GM12878 (cell line): Measurements from ENCODE around the gene POLR3A. TPM values are rescaled to one million over a fixed set of nuclear protein-coding genes. Genes with fewer than 3 reads are reported as not detected.

Experiments used
- ATAC-seq: fragments of 200-7000 bp; cut with Tn5 transposase; 3 replicates; pipeline ENCODE4 v1.9.1; 2020; ENCODE audit warnings: mild to moderate bottlenecking, moderate library complexity
- BruUV-seq: library from RNA; stranded (reverse); fragments of 400-500 nt; replicated peaks from 2 replicates; lab custom pipeline; 2021; lab: Mats Ljungman, UMichigan
- CTCF ChIA-PET: fragments of 300-600 bp; sonication (Branson Sonifier 250); formaldehyde crosslinking; extraction: SDS; loops from one replicate; lab custom pipeline; 2021; ENCODE audit warnings: inconsistent platforms; lab: Yijun Ruan, JAX
- POLR2A ChIA-PET: fragments of 350-600 bp; formaldehyde crosslinking; extraction: SDS; loops from one replicate; lab custom pipeline; 2021; ENCODE audit warnings: inconsistent platforms; lab: Charles Lee
- RAD21 ChIA-PET: fragments of 300-600 bp; sonication (Branson Sonifier 250); formaldehyde crosslinking; loops from one replicate; lab custom pipeline; 2023; ENCODE audit warnings: antibody characterized with exemption; ENCODE audit not compliant: unreplicated experiment; lab: Charles Lee
- SMC1A ChIA-PET: fragments of 300-600 bp; sonication (Branson Sonifier 250); formaldehyde crosslinking; loops from one replicate; lab custom pipeline; 2023; ENCODE audit not compliant: unreplicated experiment, uncharacterized antibody; lab: Charles Lee
- DNase-seq: peaks from one replicate; pipeline ENCODE4 v3.0.0-alpha.2; 2011; ENCODE audit warnings: low read depth, low spot score
- FAIRE-seq: peaks from 3 replicates; lab custom pipeline; 2011; peaks lifted over from hg19 to GRCh38; lab: Jason Lieb, UNC
- H2AFZ ChIP-seq: 2 replicates; pipeline ENCODE4 v1.6.0; 2011; ENCODE audit warnings: low read depth, low read length, control low read depth; ENCODE audit not compliant: control insufficient read depth
- H3K27ac ChIP-seq: 2 replicates; pipeline ENCODE4 v1.5.1; 2011; ENCODE audit warnings: control low read depth; ENCODE audit not compliant: control insufficient read depth, insufficient read depth
- H3K27me3 ChIP-seq, 2 experiments: replicated peaks in 1 of 2; 2 replicates each; pipeline versions ENCODE4 v1.6.0 to v1.6.1; 2011; ENCODE audit warnings: low read length in 1 of 2; ENCODE audit not compliant: control insufficient read depth in 2 of 2, insufficient read depth in 2 of 2
- H3K36me3 ChIP-seq, 2 experiments: 2 replicates each; pipeline ENCODE4 v1.5.1; 2011; ENCODE audit warnings: low read length in 1 of 2; ENCODE audit not compliant: control insufficient read depth in 2 of 2, insufficient read depth in 2 of 2
- H3K4me1 ChIP-seq: 2 replicates; pipeline ENCODE4 v1.6.1; 2011; ENCODE audit warnings: mild to moderate bottlenecking, low read length, moderate library complexity, mixed read lengths; ENCODE audit not compliant: control insufficient read depth, insufficient read depth
- H3K4me2 ChIP-seq: 2 replicates; pipeline ENCODE4 v1.6.0; 2011; ENCODE audit warnings: control low read depth; ENCODE audit not compliant: control insufficient read depth, insufficient read depth
- H3K4me3 ChIP-seq: fragments of 200-600 bp; sonication (generic); 2 replicates; pipeline ENCODE4 v1.5.1; 2016
- H3K79me2 ChIP-seq: 2 replicates; pipeline ENCODE4 v1.6.0; 2011; ENCODE audit warnings: low read length; ENCODE audit not compliant: control insufficient read depth, insufficient read depth
- H3K9ac ChIP-seq: 2 replicates; pipeline ENCODE4 v1.8.0; 2011; ENCODE audit warnings: low read length, control low read depth, mixed read lengths; ENCODE audit not compliant: control insufficient read depth, insufficient read depth
- H3K9me3 ChIP-seq: replicated peaks from 3 replicates; pipeline ENCODE4 v1.5.1; 2011; ENCODE audit warnings: mild to moderate bottlenecking, low read length; ENCODE audit not compliant: control insufficient read depth, insufficient read depth
- H4K20me1 ChIP-seq: 2 replicates; pipeline ENCODE4 v1.6.0; 2011; ENCODE audit not compliant: control insufficient read depth, insufficient read depth
- EED ChIP-seq: sonication (generic); IDR thresholded peaks from 2 replicates; pipeline ENCODE4 v1.6.1; 2016; ENCODE audit warnings: antibody characterized with exemption, low read depth
- GABPA ChIP-seq: IDR thresholded peaks from 2 replicates; pipeline ENCODE4 v1.6.1; 2014; ENCODE audit warnings: antibody characterized with exemption, low read depth, mild to moderate bottlenecking, inconsistent platforms
- HDAC6 ChIP-seq: fragments of 200-600 bp; sonication (generic); IDR thresholded peaks from one replicate; pipeline ENCODE4 v1.8.0; 2017; ENCODE audit warnings: antibody characterized with exemption; ENCODE audit not compliant: unreplicated experiment
- IKZF1 ChIP-seq: fragments of 450-650 bp; conservative IDR thresholded peaks from 2 replicates; pipeline ENCODE4 v1.6.1; 2017; ENCODE audit warnings: antibody characterized with exemption, mild to moderate bottlenecking
- IRF4 ChIP-seq: IDR thresholded peaks from 2 replicates; pipeline ENCODE4 v1.6.1; 2011; ENCODE audit warnings: low read depth, low read length
- MTA3 ChIP-seq: IDR thresholded peaks from 2 replicates; pipeline ENCODE4 v1.6.1; 2012; ENCODE audit warnings: low read length, inconsistent platforms, borderline replicate concordance
- NFIC ChIP-seq: IDR thresholded peaks from 2 replicates; pipeline ENCODE4 v1.6.1; 2012; ENCODE audit warnings: low read depth, mild to moderate bottlenecking, inconsistent platforms, low read length, moderate library complexity
- RELA ChIP-seq: fragments of 450-650 bp; IDR thresholded peaks from 2 replicates; pipeline ENCODE4 v1.8.0; 2014; ENCODE audit warnings: borderline replicate concordance; ENCODE audit not compliant: partially characterized antibody
- SPI1 ChIP-seq: IDR thresholded peaks from 2 replicates; pipeline ENCODE4 v1.6.1; 2011; ENCODE audit warnings: low read depth, mild to moderate bottlenecking, low read length, moderate library complexity, borderline replicate concordance; ENCODE audit not compliant: insufficient read depth
- STAT1 ChIP-seq: fragments of 450-650 bp; conservative IDR thresholded peaks from 2 replicates; pipeline ENCODE4 v1.6.1; 2014; ENCODE audit warnings: antibody characterized with exemption, mild to moderate bottlenecking
- TAF1 ChIP-seq: IDR thresholded peaks from 2 replicates; pipeline ENCODE4 v1.6.1; 2011; ENCODE audit warnings: mild to moderate bottlenecking, low read depth, low read length, borderline replicate concordance
- WGBS: methylation state at CpG from one replicate; pipeline ENCODE4 v1.1.6; 2016; ENCODE audit warnings: low lambda C conversion rate; ENCODE audit not compliant: insufficient replicate concordance, insufficient coverage; ENCODE audit errors: missing lambda C conversion rate; 5-methylcytosine and 5-hydroxymethylcytosine counted together
- in situ Hi-C: fragments of 300-500 bp; cut with MboI; formaldehyde crosslinking; loops from 9 replicates; pipeline ENCODE4 v1.14.3; 2018; ENCODE audit warnings: mixed read lengths
- intact Hi-C: fragments of 100-400 bp; cut with micrococcal nuclease; formaldehyde crosslinking; loops from one replicate; pipeline ENCODE4 v1.14.2; 2022; ENCODE audit not compliant: unreplicated experiment
- polyA plus RNA-seq, 11 experiments: library from polyadenylated mRNA; depleted of rRNA in 4 of 11; unstranded in 6 of 11; stranded (reverse) in 5 of 11; fragments of >200 nt; fragmentation: Nextera tagmentation in 4 of 11; fragmentation: Illumina TruSeq in 1 of 11; extraction: Ambion mirVana in 4 of 11; extraction: Trizol in 1 of 11; gene quantifications; 1 replicate in 1 of 11; 2 replicates in 10 of 11; pipeline versions ENCODE4 v1.2.1 to v1.2.3, GENCODE V29; 2011 to 2016; ENCODE audit warnings: inconsistent platforms in 2 of 11, missing spikeins in 2 of 11, low read depth in 1 of 11
- total RNA-seq, 4 experiments: library from RNA; depleted of rRNA in 3 of 4; stranded (reverse); fragments of >200 nt in 3 of 4; fragmentation: Illumina TruSeq in 1 of 4; extraction: Trizol in 1 of 4; gene quantifications; 2 replicates each; pipeline versions ENCODE4 v1.2.1 to v1.2.3, GENCODE V29; 2013 to 2021
- TF ChIP-seq, protein P1 (sequence below), 3 experiments: IDR thresholded peaks in 2 of 3; conservative IDR thresholded peaks in 1 of 3; 2 replicates each; pipeline ENCODE4 v1.5.1; 2011; ENCODE audit warnings: low read depth in 3 of 3, low read length in 3 of 3, mild to moderate bottlenecking in 3 of 3, control low read depth in 2 of 3, moderate library complexity in 2 of 3, inconsistent platforms in 1 of 3, mixed read lengths in 1 of 3; ENCODE audit not compliant: control insufficient read depth in 2 of 3, insufficient read depth in 1 of 3; ENCODE audit errors: extremely low read depth in 1 of 3

Gene POLR3A
- total and polyA plus RNA-seq, 10 of the 15 experiments (the other 5 are each of a cell fraction or from before 2014, with no cell fraction given), result 5.4 to 20.4 (median 14.4) TPM

DNA sequence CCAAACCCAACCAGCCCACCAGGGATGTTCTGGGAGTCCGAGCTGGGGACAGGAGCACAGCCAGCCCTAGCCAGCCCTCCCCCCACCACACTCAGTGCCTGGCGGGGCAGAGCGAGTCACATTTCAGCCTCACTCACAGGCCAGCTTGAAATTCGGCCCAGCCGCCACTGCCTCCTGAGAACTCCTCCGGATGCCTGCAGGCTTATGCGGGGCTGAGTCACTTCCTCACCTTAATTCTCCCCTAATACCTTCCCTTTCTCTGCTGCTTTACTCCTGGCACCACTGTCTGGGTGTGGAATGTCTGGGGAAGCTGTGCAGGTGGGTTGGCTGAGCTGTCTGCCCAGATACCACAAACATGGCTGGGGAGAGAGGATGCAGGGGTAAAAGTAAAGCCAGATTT is 80.1 kb downstream of the POLR3A start:
- Histone ChIP-seq H4K20me1 (no peaks in the 10 kb centered on the region), H3K4me2 (no peak overlapping the region), H3K9me3 (no peaks in the 10 kb centered on the region; the same call in 2 of the 3 replicates), H3K4me1 (no peaks in the 10 kb centered on the region), H3K27ac (no peak overlapping the region), H3K27me3 (no peaks in the 10 kb centered on the region), H3K9ac (no peak overlapping the region), H3K79me2 (no peaks in the 10 kb centered on the region), H3K36me3 (no peaks in the 10 kb centered on the region), H3K4me3 (no peak overlapping the region), H2AFZ (no peak overlapping the region)
- in situ Hi-C loops, result no loop called here
- intact Hi-C loops, result no loop called here
- ChIA-PET RAD21 (no interaction called here), SMC1A (no interaction called here), CTCF (no interaction called here), POLR2A (no interaction called here)
- TF ChIP-seq RELA (no peak), TAF1 (no peak), IRF4 (no peak), IKZF1 (no peak), EED (no peak), NFIC (no peak), MTA3 (no peak), STAT1 (no peak), SPI1 (no peak), HDAC6 (no peak), GABPA (no peak)
- TF ChIP-seq, protein P1, sequence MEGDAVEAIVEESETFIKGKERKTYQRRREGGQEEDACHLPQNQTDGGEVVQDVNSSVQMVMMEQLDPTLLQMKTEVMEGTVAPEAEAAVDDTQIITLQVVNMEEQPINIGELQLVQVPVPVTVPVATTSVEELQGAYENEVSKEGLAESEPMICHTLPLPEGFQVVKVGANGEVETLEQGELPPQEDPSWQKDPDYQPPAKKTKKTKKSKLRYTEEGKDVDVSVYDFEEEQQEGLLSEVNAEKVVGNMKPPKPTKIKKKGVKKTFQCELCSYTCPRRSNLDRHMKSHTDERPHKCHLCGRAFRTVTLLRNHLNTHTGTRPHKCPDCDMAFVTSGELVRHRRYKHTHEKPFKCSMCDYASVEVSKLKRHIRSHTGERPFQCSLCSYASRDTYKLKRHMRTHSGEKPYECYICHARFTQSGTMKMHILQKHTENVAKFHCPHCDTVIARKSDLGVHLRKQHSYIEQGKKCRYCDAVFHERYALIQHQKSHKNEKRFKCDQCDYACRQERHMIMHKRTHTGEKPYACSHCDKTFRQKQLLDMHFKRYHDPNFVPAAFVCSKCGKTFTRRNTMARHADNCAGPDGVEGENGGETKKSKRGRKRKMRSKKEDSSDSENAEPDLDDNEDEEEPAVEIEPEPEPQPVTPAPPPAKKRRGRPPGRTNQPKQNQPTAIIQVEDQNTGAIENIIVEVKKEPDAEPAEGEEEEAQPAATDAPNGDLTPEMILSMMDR (IDR thresholded peaks at IDR 0.05 in 2 of 3, conservative IDR thresholded peaks at IDR 0.05 in 1 of 3; ENCODE audit: control insufficient read depth in 2 of 3, extremely low read depth in 1 of 3, insufficient read depth in 1 of 3, low read depth in 3 of 3, low read length in 3 of 3), result no peak
- no peak for DNase-seq
- no peak for ATAC-seq
- BruUV-seq, result no TSS peak
- WGBS, result 41% methylated on average over 7 of the region's 7 CpGs
- FAIRE-seq, result no peak
